ENCODE data around the gene FBLL1.

FBLL1 gene

DNA sequence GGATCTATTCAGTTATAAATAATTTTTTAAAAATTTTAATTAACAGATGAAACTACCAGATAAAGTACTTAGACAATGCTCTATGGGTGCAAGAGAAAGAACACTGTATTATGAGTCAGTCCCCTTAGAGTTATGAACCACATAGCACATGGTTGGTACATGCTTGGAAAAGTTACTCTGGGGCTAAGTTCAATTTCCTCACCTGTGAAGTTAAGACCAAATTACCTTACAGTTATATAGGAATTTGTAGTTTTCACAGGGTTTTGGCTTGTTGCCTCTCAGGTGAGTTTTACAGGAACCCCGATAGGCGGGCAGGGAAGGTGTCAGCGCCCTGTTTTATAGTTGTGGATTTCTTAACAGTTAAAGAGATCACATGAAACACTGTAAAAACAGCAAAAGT lies 48.9 kb downstream of the FBLL1 start:
- Histone ChIP-seq H3K27me3 (ENCODE audit: control insufficient read depth, low read length) (no peaks in the 10 kb centered on the region), H3K79me2 (ENCODE audit: control insufficient read depth, low read length) (peaks cover 60% of the 10 kb centered on the region), H4K20me1 (ENCODE audit: control insufficient read depth, insufficient read depth, low read depth, low read length) (peaks cover 27% of the 10 kb centered on the region), H3F3A (ENCODE audit: control insufficient read depth, insufficient read depth) (no peaks in the 10 kb centered on the region), H3K9me2 (replicated peaks; ENCODE audit: control insufficient read depth, low read length) (no peaks in the 10 kb centered on the region), H3K4me1 (ENCODE audit: control insufficient read depth, low read length) (peaks cover 43% of the 10 kb centered on the region), H3K36me3 (ENCODE audit: control insufficient read depth, low read length) (peaks cover 49% of the 10 kb centered on the region), H3K4me3 (ENCODE audit: low read length) (peak overlapping the region; percentile 99), H3K4me2 (ENCODE audit: low read length) (peak overlapping the region; percentile 90), H3K9me3 (ENCODE audit: control insufficient read depth, insufficient read depth, low read length) (no peaks in the 10 kb centered on the region; the same call in 1 of the 2 replicates), H3K27ac (ENCODE audit: low read depth, low read length) (no peak overlapping the region; the same call in 1 of the 2 replicates)
- TF ChIP-seq EZH2phosphoT487 (IDR thresholded peaks at IDR 0.05; ENCODE audit: borderline replicate concordance, low read length), result no peak
- TF ChIP-seq, protein P1, sequence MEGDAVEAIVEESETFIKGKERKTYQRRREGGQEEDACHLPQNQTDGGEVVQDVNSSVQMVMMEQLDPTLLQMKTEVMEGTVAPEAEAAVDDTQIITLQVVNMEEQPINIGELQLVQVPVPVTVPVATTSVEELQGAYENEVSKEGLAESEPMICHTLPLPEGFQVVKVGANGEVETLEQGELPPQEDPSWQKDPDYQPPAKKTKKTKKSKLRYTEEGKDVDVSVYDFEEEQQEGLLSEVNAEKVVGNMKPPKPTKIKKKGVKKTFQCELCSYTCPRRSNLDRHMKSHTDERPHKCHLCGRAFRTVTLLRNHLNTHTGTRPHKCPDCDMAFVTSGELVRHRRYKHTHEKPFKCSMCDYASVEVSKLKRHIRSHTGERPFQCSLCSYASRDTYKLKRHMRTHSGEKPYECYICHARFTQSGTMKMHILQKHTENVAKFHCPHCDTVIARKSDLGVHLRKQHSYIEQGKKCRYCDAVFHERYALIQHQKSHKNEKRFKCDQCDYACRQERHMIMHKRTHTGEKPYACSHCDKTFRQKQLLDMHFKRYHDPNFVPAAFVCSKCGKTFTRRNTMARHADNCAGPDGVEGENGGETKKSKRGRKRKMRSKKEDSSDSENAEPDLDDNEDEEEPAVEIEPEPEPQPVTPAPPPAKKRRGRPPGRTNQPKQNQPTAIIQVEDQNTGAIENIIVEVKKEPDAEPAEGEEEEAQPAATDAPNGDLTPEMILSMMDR (IDR thresholded peaks at IDR 0.05; ENCODE audit: low read depth, low read length, poor library complexity, severe bottlenecking), result no peak

DNA sequence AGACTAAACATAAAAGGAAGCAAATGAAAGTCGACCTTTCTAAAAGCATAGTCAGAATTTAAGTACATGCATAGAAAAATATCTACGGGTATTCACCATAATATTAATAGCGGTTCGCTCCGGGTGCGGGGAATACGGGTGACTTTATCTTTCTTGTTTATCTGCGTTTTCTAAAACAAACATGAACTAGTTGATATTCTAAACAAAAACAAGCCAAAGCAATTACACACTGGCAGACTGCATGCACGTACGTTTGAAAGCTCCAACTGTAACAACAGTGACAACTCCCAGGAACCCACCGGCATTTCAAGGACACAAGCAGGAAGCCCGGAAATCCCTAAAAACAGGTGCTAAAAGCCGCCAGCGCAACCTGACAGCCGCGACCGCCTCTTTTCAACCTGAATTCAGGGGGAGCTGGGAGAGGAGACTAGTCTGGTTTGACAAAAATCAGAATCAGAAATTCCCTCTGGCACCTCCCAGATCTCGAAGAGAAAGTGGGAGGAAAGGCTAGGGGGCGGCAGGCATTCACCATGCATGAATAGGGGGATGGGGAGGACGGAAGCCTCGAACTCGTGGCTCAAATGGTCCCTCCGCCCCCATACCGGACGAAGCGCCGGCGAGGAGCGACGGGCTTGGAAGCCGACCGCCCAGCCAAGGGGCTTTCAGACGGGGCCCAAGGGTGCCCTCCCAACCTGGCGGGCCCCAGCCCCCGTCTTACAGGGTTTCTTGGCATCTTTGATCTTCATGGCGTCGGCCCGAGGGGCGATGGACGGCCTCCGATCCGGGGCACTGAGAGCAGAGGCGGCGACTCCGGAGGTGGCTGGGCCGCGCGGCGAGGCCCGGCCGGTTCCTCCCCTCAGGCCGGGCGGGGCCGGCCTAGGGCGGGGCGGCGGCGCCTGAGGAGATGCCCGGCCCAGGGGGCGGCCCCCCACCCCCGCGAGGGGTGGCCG lies 49.7 kb downstream of the FBLL1 start, which contains the start of gene PANK3:
TSS of gene PANK3 (minus strand) at position 831 of the 950 bp plus-strand sequence. CDS start at position 746, 85 bp downstream.
- H3K79me2 ChIP-seq (ENCODE audit: control insufficient read depth, low read length), result peaks cover 56% of the 10 kb centered on the region
- no peaks in the 10 kb centered on the region for H3K9me2 ChIP-seq (replicated peaks; ENCODE audit: control insufficient read depth, low read length)
- H3K9me3 ChIP-seq (ENCODE audit: control insufficient read depth, insufficient read depth, low read length), result no peaks in the 10 kb centered on the region; the same call in 1 of the 2 replicates
- no peaks in the 10 kb centered on the region for H3F3A ChIP-seq (ENCODE audit: control insufficient read depth, insufficient read depth)
- H3K27ac ChIP-seq (ENCODE audit: low read depth, low read length), result peak within 1 kb of the TSS; percentile 87
- H3K4me2 ChIP-seq (ENCODE audit: low read length), result peak within 1 kb of the TSS; percentile 91
- no peaks in the 10 kb centered on the region for H3K27me3 ChIP-seq (ENCODE audit: control insufficient read depth, low read length)
- TF ChIP-seq, protein P1 (IDR thresholded peaks at IDR 0.05; ENCODE audit: low read depth, low read length, poor library complexity, severe bottlenecking), result no peak
- no peak for TF ChIP-seq EZH2phosphoT487 (IDR thresholded peaks at IDR 0.05; ENCODE audit: borderline replicate concordance, low read length)
- peaks cover 27% of the 10 kb centered on the region for H4K20me1 ChIP-seq (ENCODE audit: control insufficient read depth, insufficient read depth, low read depth, low read length)
- peak within 1 kb of the TSS; percentile 99 for H3K4me3 ChIP-seq (ENCODE audit: low read length)
- H3K36me3 ChIP-seq (ENCODE audit: control insufficient read depth, low read length), result peaks cover 48% of the 10 kb centered on the region
- H3K4me1 ChIP-seq (ENCODE audit: control insufficient read depth, low read length), result peaks cover 43% of the 10 kb centered on the region

DNA sequence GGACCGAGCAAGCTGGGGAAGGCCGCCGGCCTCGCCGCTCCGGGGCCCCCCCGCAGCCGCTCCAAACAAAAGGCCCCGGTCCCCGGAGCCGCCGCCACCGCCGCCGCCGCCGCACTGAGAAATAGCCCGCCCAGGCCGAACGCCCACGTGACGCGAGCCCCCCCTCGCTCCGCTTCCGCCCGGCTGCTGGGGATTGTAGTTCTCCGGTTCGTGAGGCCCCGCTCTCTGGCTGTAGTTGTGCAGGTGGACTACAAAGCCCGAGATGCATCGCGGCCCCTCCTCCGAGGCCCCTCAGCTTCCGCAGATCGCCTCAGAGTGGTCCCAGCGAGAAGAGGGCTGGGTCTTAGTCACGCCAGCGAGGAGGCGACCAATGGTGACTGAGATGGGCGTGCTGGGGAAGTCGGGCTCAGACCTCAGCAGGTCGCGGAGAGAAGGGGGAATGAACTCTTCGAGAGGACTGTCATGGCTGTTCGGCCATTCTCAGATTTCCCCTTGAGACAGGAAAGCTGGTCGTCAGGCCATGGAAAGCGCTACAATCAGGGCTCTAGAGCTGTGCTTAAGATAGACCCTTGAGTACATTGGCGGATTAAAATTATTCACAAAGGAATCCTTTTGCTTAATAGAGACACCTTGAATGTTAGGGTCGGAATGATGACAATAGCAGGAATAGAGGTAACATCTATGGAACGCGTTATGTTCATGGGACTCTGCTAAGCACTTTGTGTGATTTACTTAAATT lies 50.6 kb downstream of the FBLL1 start:
- no peaks in the 10 kb centered on the region for H3K27me3 ChIP-seq (ENCODE audit: control insufficient read depth, low read length)
- peaks cover 38% of the 10 kb centered on the region for H3K4me1 ChIP-seq (ENCODE audit: control insufficient read depth, low read length)
- H3K9me3 ChIP-seq (ENCODE audit: control insufficient read depth, insufficient read depth, low read length), result no peaks in the 10 kb centered on the region; the same call in 1 of the 2 replicates
- peaks cover 26% of the 10 kb centered on the region for H4K20me1 ChIP-seq (ENCODE audit: control insufficient read depth, insufficient read depth, low read depth, low read length)
- peaks cover 42% of the 10 kb centered on the region for H3K36me3 ChIP-seq (ENCODE audit: control insufficient read depth, low read length)
- peak overlapping the region; percentile 91 for H3K4me2 ChIP-seq (ENCODE audit: low read length)
- H3K4me3 ChIP-seq (ENCODE audit: low read length), result peak overlapping the region; percentile 99
- no peaks in the 10 kb centered on the region for H3F3A ChIP-seq (ENCODE audit: control insufficient read depth, insufficient read depth)
- H3K9me2 ChIP-seq (replicated peaks; ENCODE audit: control insufficient read depth, low read length), result no peaks in the 10 kb centered on the region
- TF ChIP-seq EZH2phosphoT487 (IDR thresholded peaks at IDR 0.05; ENCODE audit: borderline replicate concordance, low read length), result no peak
- TF ChIP-seq, protein P1 (IDR thresholded peaks at IDR 0.05; ENCODE audit: low read depth, low read length, poor library complexity, severe bottlenecking), result no peak
- peaks cover 50% of the 10 kb centered on the region for H3K79me2 ChIP-seq (ENCODE audit: control insufficient read depth, low read length)
- H3K27ac ChIP-seq (ENCODE audit: low read depth, low read length), result peak overlapping the region; percentile 87

Measured in DOHH2 (cell line).